DMS 273 (cell line): ENCODE results near the gene NTRK1.
"Not testable (repeated sequence)": the region's sequence is repeated elsewhere in the genome, so short reads cannot be mapped to it uniquely, and the experiment has no call there.

Source experiments
- DNase-seq: peaks from one replicate; lab custom pipeline; 2025; ENCODE audit not compliant: unreplicated experiment; lab: John Stamatoyannopoulos, UW

NTRK1 gene

GRCh38 chr1:156910309-156910782, 49.7 kb downstream of the NTRK1 start:
- peak; percentile 65 for DNase-seq

GRCh38 chr1:156911577-156912298, 51.1 kb downstream of the NTRK1 start:
- no peak for DNase-seq

GRCh38 chr1:156912310-156912709, 51.6 kb downstream of the NTRK1 start:
- no peak for DNase-seq

- DNase-seq, result peak; percentile 49
Measured at GRCh38 chr1:156912861-156913808, 52.5 kb downstream of the NTRK1 start.

DNA sequence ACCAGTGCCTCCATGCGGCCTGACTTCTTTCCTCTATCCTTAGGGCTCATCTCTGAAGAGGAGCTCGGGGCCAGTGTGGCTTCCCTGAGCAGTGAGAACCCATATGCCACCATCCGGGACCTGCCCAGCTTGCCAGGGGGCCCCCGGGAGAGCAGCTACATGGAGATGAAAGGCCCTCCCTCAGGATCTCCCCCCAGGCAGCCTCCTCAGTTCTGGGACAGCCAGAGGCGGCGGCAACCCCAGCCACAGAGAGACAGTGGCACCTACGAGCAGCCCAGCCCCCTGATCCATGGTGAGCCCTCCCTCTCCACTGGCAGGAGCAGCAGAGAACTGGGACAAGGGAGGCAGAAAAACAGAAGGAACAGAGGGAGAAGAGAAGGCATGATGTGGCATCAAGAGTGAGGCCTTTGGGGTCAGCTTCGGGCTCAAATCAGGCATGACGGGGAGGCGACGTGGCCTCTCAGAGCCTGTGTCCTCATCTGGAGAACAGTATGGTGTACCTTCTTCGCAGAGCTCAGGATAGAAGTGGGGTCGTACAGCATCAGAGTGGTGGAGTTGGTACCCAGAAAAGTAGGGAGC, 53.2 kb downstream of the NTRK1 start:
- DNase-seq, result no peak

GRCh38 chr1:156914440-156914856, 53.8 kb downstream of the NTRK1 start:
- DNase-seq, result no peak

DNA sequence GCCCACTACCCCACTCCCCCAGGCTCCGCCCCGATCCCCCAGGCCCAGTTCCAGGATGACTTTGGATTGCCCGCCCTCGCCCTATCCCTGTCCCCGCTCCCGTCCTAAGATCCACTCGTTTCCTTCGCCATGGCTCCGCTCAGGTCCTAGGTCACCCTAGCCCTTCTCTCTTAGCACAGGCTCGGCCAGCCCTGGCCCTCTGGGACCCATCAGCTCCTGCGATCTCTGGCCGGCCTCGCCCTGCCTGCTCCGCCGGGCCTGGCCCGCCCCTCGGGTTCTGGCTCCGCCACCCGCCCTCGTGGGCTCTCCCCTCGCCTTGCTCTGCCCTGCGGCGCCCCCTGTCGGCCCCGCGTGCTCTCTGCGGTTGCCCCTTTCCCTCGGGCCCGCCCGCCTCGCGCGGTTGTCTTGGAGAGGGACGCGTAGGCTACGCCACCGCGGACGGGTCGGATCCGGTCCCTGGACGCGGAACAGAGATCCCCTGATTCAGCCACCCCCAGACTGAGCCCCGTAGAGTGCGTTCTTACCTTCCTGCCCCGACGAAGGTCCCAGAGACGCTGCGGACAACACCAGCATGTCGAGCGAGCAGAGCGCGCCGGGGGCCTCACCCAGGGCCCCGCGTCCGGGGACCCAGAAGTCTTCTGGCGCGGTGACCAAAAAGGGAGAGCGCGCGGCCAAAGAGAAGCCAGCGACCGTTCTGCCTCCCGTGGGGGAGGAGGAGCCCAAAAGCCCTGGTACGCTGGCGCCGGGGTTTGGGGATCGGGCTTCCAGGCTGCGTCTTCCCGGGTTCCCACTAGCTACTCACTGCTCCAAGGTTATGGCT, 59.8 kb downstream of the NTRK1 start, which contains the start of gene LRRC71:
TSS of gene LRRC71 (plus strand) at position 400 of the 820 bp plus-strand sequence. CDS start at position 572, 172 bp downstream.
- DNase-seq, result peak; percentile 96

GRCh38 chr1:156921053-156921529, 60.4 kb downstream of the NTRK1 start:
- DNase-seq, result no peak

GRCh38 chr1:156922986-156923669, 62.5 kb downstream of the NTRK1 start:
- DNase-seq, result no peak

GRCh38 chr1:156923670-156924477, 63.2 kb downstream of the NTRK1 start:
- DNase-seq, result no peak

- DNase-seq, result no peak
Measured at GRCh38 chr1:156924478-156925153, 64.0 kb downstream of the NTRK1 start.

DNA sequence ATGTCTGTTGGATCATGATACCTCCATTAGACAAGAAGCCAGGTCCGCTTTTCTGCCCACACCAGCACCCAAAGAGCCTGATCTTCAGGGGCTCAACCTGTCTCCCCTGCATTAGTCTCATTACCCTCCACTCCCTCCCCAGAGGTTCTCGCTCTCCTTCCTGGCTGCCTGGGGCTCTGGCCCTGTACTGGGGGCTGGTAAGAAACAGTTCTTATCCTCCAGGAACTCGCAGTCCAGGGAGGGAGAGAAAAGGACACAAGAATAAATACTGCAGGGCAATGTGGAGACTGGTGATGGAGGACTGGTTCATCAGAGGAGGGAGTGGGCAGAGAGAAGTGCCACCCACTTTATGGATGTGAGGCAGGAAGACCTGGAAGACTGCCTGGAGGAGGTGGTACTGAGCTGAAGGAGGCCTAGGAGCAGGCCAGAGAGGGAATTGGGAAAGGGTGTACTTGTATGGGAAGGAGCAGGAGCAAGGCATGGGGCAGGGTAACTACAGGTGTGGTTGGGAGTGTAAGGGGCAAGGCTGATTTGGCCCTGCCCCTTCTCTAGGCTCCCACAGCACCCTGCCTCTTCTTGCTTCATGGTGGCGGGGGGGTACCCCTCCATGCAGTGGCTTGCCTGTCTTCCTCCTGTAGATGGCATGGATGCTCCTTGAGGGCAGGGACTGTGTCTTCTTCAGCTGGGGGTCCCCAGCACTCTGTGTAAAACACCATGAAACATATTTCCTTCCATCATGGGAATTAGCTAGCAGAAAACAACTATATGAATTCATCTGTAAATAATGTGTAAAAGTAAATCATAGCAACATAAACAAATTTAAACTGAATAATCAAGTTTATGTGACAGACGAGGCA, 64.7 kb downstream of the NTRK1 start:
- no peak for DNase-seq

DNA sequence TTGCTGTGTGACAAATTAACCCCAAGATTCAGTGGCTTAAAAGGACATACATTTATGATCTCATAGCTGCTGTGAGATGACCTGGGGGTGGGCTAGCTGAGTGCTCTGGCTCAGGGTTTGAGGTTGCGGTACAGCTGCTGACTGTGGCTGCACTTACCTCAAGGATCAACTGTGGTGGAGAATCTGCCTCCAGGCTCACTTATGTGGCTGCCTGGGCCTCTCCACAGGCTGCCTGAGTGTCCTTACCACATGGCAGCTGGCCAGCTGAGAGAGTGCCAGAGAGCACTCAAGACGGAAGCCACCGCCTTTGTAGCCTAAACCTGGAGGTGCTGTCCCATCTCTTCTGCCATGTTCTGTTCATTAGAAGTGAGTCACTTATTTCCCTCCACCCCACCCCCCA, 65.5 kb downstream of the NTRK1 start:
- peak; percentile 72 for DNase-seq

DNA sequence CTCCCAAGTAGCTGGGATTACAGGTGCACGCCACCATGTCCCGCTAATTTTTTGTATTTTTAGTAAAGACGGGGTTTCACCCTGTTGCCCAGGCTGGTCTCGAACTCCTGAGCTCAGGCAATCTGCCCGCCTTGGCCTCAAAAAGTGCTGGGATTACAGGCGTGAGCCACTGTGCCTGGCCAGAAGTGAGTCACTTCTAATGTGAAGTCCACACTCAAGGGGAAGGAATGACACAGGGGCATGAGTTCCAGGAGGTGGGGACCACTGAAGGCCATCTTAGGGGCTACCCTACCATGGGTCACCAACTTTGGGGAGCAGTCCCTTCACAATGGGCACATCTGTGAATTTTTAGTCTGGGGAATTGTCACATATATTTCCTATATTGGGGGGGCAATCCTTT, 66.0 kb downstream of the NTRK1 start:
- not testable (repeated sequence) for DNase-seq

GRCh38 chr1:156927215-156928042, 66.8 kb downstream of the NTRK1 start:
- peak; percentile 93 for DNase-seq

GRCh38 chr1:156928043-156928602, 67.5 kb downstream of the NTRK1 start:
- DNase-seq, result no peak
